Thyroid gland (tissue), 4 donors: ENCODE data around the gene GYPE.
"Not testable (repeated sequence)": the region's sequence is repeated elsewhere in the genome, so short reads cannot be mapped to it uniquely, and the experiment has no call there.

Experiments
- CTCF ChIP-seq, 6 experiments: fragments of 200-600 bp in 3 of 6; fragments of 450-650 bp in 3 of 6; sonication (generic) in 3 of 6; IDR thresholded peaks; one replicate each; pipeline ENCODE4 v1.5.1; 2016 to 2019; ENCODE audit warnings: antibody characterized with exemption in 6 of 6, mild to moderate bottlenecking in 2 of 6, inconsistent platforms in 1 of 6, moderate library complexity in 1 of 6
- POLR2A ChIP-seq, 2 donors: fragments of 450-650 bp; IDR thresholded peaks; one replicate each; pipeline ENCODE4 v1.6.1; 2017; ENCODE audit warnings: antibody characterized with exemption in 2 of 2, mild to moderate bottlenecking in 2 of 2, moderate library complexity in 1 of 2

GRCh38 chr4:143830576-143830975 is 74.8 kb downstream of the GYPE start:
- not testable (repeated sequence) for TF ChIP-seq CTCF, POLR2A (IDR thresholded peaks at IDR 0.05)
